GM12878 (cell line): ENCODE data around the gene EFHC1. TPM values are rescaled to one million over a fixed set of nuclear protein-coding genes. Genes with fewer than 3 reads are reported as not detected.

Experiments used
- ATAC-seq: fragments of 200-7000 bp; cut with Tn5 transposase; 3 replicates; pipeline ENCODE4 v1.9.1; 2020; ENCODE audit warnings: mild to moderate bottlenecking, moderate library complexity
- BruUV-seq: library from RNA; stranded (reverse); fragments of 400-500 nt; replicated peaks from 2 replicates; lab custom pipeline; 2021; lab: Mats Ljungman, UMichigan
- CTCF ChIA-PET: fragments of 300-600 bp; sonication (Branson Sonifier 250); formaldehyde crosslinking; extraction: SDS; loops from one replicate; lab custom pipeline; 2021; ENCODE audit warnings: inconsistent platforms; lab: Yijun Ruan, JAX
- POLR2A ChIA-PET: fragments of 350-600 bp; formaldehyde crosslinking; extraction: SDS; loops from one replicate; lab custom pipeline; 2021; ENCODE audit warnings: inconsistent platforms; lab: Charles Lee
- RAD21 ChIA-PET: fragments of 300-600 bp; sonication (Branson Sonifier 250); formaldehyde crosslinking; loops from one replicate; lab custom pipeline; 2023; ENCODE audit warnings: antibody characterized with exemption; ENCODE audit not compliant: unreplicated experiment; lab: Charles Lee
- SMC1A ChIA-PET: fragments of 300-600 bp; sonication (Branson Sonifier 250); formaldehyde crosslinking; loops from one replicate; lab custom pipeline; 2023; ENCODE audit not compliant: unreplicated experiment, uncharacterized antibody; lab: Charles Lee
- DNase-seq: peaks from one replicate; pipeline ENCODE4 v3.0.0-alpha.2; 2011; ENCODE audit warnings: low read depth, low spot score
- FAIRE-seq: peaks from 3 replicates; lab custom pipeline; 2011; peaks lifted over from hg19 to GRCh38; lab: Jason Lieb, UNC
- H2AFZ ChIP-seq: 2 replicates; pipeline ENCODE4 v1.6.0; 2011; ENCODE audit warnings: low read depth, low read length, control low read depth; ENCODE audit not compliant: control insufficient read depth
- H3K27ac ChIP-seq: 2 replicates; pipeline ENCODE4 v1.5.1; 2011; ENCODE audit warnings: control low read depth; ENCODE audit not compliant: control insufficient read depth, insufficient read depth
- H3K27me3 ChIP-seq, 2 experiments: replicated peaks in 1 of 2; 2 replicates each; pipeline versions ENCODE4 v1.6.0 to v1.6.1; 2011; ENCODE audit warnings: low read length in 1 of 2; ENCODE audit not compliant: control insufficient read depth in 2 of 2, insufficient read depth in 2 of 2
- H3K36me3 ChIP-seq, 2 experiments: 2 replicates each; pipeline ENCODE4 v1.5.1; 2011; ENCODE audit warnings: low read length in 1 of 2; ENCODE audit not compliant: control insufficient read depth in 2 of 2, insufficient read depth in 2 of 2
- H3K4me1 ChIP-seq: 2 replicates; pipeline ENCODE4 v1.6.1; 2011; ENCODE audit warnings: mild to moderate bottlenecking, low read length, moderate library complexity, mixed read lengths; ENCODE audit not compliant: control insufficient read depth, insufficient read depth
- H3K4me2 ChIP-seq: 2 replicates; pipeline ENCODE4 v1.6.0; 2011; ENCODE audit warnings: control low read depth; ENCODE audit not compliant: control insufficient read depth, insufficient read depth
- H3K4me3 ChIP-seq: fragments of 200-600 bp; sonication (generic); 2 replicates; pipeline ENCODE4 v1.5.1; 2016
- H3K79me2 ChIP-seq: 2 replicates; pipeline ENCODE4 v1.6.0; 2011; ENCODE audit warnings: low read length; ENCODE audit not compliant: control insufficient read depth, insufficient read depth
- H3K9ac ChIP-seq: 2 replicates; pipeline ENCODE4 v1.8.0; 2011; ENCODE audit warnings: low read length, control low read depth, mixed read lengths; ENCODE audit not compliant: control insufficient read depth, insufficient read depth
- H3K9me3 ChIP-seq: replicated peaks from 3 replicates; pipeline ENCODE4 v1.5.1; 2011; ENCODE audit warnings: mild to moderate bottlenecking, low read length; ENCODE audit not compliant: control insufficient read depth, insufficient read depth
- H4K20me1 ChIP-seq: 2 replicates; pipeline ENCODE4 v1.6.0; 2011; ENCODE audit not compliant: control insufficient read depth, insufficient read depth
- ASH2L ChIP-seq: fragments of 300-600, 200-600 bp; sonication (generic); IDR thresholded peaks from 2 replicates; pipeline ENCODE4 v1.6.1; 2017; ENCODE audit warnings: low read depth, mild to moderate bottlenecking, borderline replicate concordance
- ATF2 ChIP-seq: IDR thresholded peaks from 2 replicates; pipeline ENCODE4 v1.6.1; 2012; ENCODE audit warnings: low read length, inconsistent platforms
- BRCA1 ChIP-seq: IDR thresholded peaks from 2 replicates; pipeline ENCODE4 v1.6.1; 2011; ENCODE audit warnings: low read depth, low read length, improper control_type of control experiment
- CHD4 ChIP-seq: fragments of 200-600 bp; sonication (generic); IDR thresholded peaks from 2 replicates; pipeline ENCODE4 v1.6.1; 2016; ENCODE audit warnings: mild to moderate bottlenecking
- EZH2 ChIP-seq: IDR thresholded peaks from 2 replicates; pipeline ENCODE4 v1.6.1; 2012; ENCODE audit warnings: low read depth, mild to moderate bottlenecking, control low read depth, inconsistent platforms, low read length, borderline replicate concordance; ENCODE audit not compliant: control insufficient read depth
- FOS ChIP-seq: IDR thresholded peaks from 3 replicates; pipeline ENCODE4 v1.6.1; 2011; ENCODE audit warnings: borderline replicate concordance; ENCODE audit not compliant: insufficient read length; ENCODE audit errors: extremely low read depth
- SKIL ChIP-seq: fragments of 450-650 bp; IDR thresholded peaks from 2 replicates; pipeline ENCODE4 v1.6.1; 2017; ENCODE audit warnings: mild to moderate bottlenecking, low read depth, inconsistent platforms; ENCODE audit not compliant: poor library complexity, severe bottlenecking
- SP1 ChIP-seq: IDR thresholded peaks from one replicate; pipeline ENCODE4 v1.6.1; 2011; ENCODE audit warnings: low read depth, low read length
- SUZ12 ChIP-seq: fragments of 200-600 bp; sonication (generic); IDR thresholded peaks from one replicate; pipeline ENCODE4 v1.6.1; 2018; ENCODE audit warnings: antibody characterized with exemption, mild to moderate bottlenecking; ENCODE audit not compliant: unreplicated experiment
- WGBS: methylation state at CpG from one replicate; pipeline ENCODE4 v1.1.6; 2016; ENCODE audit warnings: low lambda C conversion rate; ENCODE audit not compliant: insufficient replicate concordance, insufficient coverage; ENCODE audit errors: missing lambda C conversion rate; 5-methylcytosine and 5-hydroxymethylcytosine counted together
- in situ Hi-C: fragments of 300-500 bp; cut with MboI; formaldehyde crosslinking; loops from 9 replicates; pipeline ENCODE4 v1.14.3; 2018; ENCODE audit warnings: mixed read lengths
- intact Hi-C: fragments of 100-400 bp; cut with micrococcal nuclease; formaldehyde crosslinking; loops from one replicate; pipeline ENCODE4 v1.14.2; 2022; ENCODE audit not compliant: unreplicated experiment
- polyA plus RNA-seq, 11 experiments: library from polyadenylated mRNA; depleted of rRNA in 4 of 11; unstranded in 6 of 11; stranded (reverse) in 5 of 11; fragments of >200 nt; fragmentation: Nextera tagmentation in 4 of 11; fragmentation: Illumina TruSeq in 1 of 11; extraction: Ambion mirVana in 4 of 11; extraction: Trizol in 1 of 11; gene quantifications; 1 replicate in 1 of 11; 2 replicates in 10 of 11; pipeline versions ENCODE4 v1.2.1 to v1.2.3, GENCODE V29; 2011 to 2016; ENCODE audit warnings: inconsistent platforms in 2 of 11, missing spikeins in 2 of 11, low read depth in 1 of 11
- total RNA-seq, 4 experiments: library from RNA; depleted of rRNA in 3 of 4; stranded (reverse); fragments of >200 nt in 3 of 4; fragmentation: Illumina TruSeq in 1 of 4; extraction: Trizol in 1 of 4; gene quantifications; 2 replicates each; pipeline versions ENCODE4 v1.2.1 to v1.2.3, GENCODE V29; 2013 to 2021
- TF ChIP-seq, protein P1 (sequence below): IDR thresholded peaks from 2 replicates; pipeline ENCODE4 v1.6.1; 2012; ENCODE audit warnings: low read depth, low read length, improper control_type of control experiment

Gene EFHC1
- total and polyA plus RNA-seq, 10 of the 15 experiments (the other 5 are each of a cell fraction or from before 2014, with no cell fraction given) = 5.5 to 14.5 (median 8.8) TPM

GRCh38 chr6:52504782-52505136 is 84.6 kb downstream of the EFHC1 start:
- ChIA-PET RAD21 (no interaction called here), POLR2A (no interaction called here), CTCF (interaction anchor here (0.7 to 2.2 kb wide), 3 partner anchors 88 to 202 kb away, joined by 3 to 5 read pairs (median 3); no protein-coding TSS in a partner anchor), SMC1A (interaction anchor here (0.6 to 1.2 kb wide), 2 partner anchors 22 to 85 kb away, joined by 3 to 5 read pairs; partner anchors contain the start of gene EFHC1)
- intact Hi-C loops (no loop called here), in situ Hi-C loops (no loop called here)
- Histone ChIP-seq H3K36me3 (peaks cover 6 to 15% of the 10 kb centered on the region in 2 experiments; a peak in 3 of 4 replicates), H3K9ac (no peak overlapping the region), H3K79me2 (no peaks in the 10 kb centered on the region), H2AFZ (no peak overlapping the region), H4K20me1 (no peaks in the 10 kb centered on the region; the same call in 1 of the 2 replicates), H3K9me3 (no peaks in the 10 kb centered on the region), H3K4me2 (no peak overlapping the region), H3K4me1 (peaks cover 5% of the 10 kb centered on the region), H3K27me3 (no peaks in the 10 kb centered on the region), H3K27ac (no peak overlapping the region), H3K4me3 (no peak overlapping the region)
- FAIRE-seq (no peak), DNase-seq (no peak), ATAC-seq (no peak)
- TF ChIP-seq FOS (no peak), BRCA1 (no peak), SUZ12 (no peak), ATF2 (no peak), ASH2L (no peak), SP1 (no peak), CHD4 (no peak), EZH2 (no peak), SKIL (no peak)
- TF ChIP-seq, protein P1, sequence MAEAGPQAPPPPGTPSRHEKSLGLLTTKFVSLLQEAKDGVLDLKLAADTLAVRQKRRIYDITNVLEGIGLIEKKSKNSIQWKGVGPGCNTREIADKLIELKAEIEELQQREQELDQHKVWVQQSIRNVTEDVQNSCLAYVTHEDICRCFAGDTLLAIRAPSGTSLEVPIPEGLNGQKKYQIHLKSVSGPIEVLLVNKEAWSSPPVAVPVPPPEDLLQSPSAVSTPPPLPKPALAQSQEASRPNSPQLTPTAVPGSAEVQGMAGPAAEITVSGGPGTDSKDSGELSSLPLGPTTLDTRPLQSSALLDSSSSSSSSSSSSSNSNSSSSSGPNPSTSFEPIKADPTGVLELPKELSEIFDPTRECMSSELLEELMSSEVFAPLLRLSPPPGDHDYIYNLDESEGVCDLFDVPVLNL = no peak
- BruUV-seq = no TSS peak
- 89% methylated on average over 10 of the region's 10 CpGs for WGBS
